Measurements from ENCODE around the gene TNIK.

DNA sequence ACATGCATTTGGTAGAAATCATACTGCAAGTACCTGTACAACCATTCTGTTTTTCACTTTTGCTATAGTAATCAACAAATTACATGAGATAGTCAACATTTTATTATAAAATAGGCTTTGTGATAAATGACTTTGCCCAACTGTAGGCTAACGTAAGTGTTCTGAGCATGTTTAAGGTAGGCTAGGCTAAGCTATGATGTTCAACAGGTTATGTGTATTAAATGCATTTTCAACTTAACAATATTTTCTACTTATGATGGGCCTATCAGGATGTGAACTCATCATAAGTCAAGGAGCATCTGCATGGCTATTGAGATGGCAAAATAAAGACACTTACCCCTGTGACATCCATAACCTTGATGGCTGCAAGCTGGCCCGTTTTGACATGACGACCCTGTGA is 232.4 kb downstream of the TNIK start:
- TF ChIP-seq, protein P1, sequence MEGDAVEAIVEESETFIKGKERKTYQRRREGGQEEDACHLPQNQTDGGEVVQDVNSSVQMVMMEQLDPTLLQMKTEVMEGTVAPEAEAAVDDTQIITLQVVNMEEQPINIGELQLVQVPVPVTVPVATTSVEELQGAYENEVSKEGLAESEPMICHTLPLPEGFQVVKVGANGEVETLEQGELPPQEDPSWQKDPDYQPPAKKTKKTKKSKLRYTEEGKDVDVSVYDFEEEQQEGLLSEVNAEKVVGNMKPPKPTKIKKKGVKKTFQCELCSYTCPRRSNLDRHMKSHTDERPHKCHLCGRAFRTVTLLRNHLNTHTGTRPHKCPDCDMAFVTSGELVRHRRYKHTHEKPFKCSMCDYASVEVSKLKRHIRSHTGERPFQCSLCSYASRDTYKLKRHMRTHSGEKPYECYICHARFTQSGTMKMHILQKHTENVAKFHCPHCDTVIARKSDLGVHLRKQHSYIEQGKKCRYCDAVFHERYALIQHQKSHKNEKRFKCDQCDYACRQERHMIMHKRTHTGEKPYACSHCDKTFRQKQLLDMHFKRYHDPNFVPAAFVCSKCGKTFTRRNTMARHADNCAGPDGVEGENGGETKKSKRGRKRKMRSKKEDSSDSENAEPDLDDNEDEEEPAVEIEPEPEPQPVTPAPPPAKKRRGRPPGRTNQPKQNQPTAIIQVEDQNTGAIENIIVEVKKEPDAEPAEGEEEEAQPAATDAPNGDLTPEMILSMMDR (conservative IDR thresholded peaks at IDR 0.05; ENCODE audit: low read depth in 2 of 2): no peak
- TF ChIP-seq POLR2AphosphoS5 (IDR thresholded peaks at IDR 0.05; ENCODE audit: low read depth) (no peak), EZH2phosphoT487 (IDR thresholded peaks at IDR 0.05; ENCODE audit: unreplicated experiment) (no peak)
